Tibial nerve (tissue), 4 donors: ENCODE measurements around the gene ENDOV.

Experiments used
- CTCF ChIP-seq, 5 experiments: fragments of 200-600 bp in 3 of 5; fragments of 450-650 bp in 2 of 5; sonication (generic) in 3 of 5; IDR thresholded peaks; one replicate each; pipeline ENCODE4 v1.5.1; 2016 to 2019; ENCODE audit warnings: antibody characterized with exemption in 5 of 5, mild to moderate bottlenecking in 3 of 5, moderate library complexity in 2 of 5
- EP300 ChIP-seq, 2 donors: sonication (generic); formaldehyde crosslinking; IDR thresholded peaks; one replicate each; pipeline ENCODE4 v1.6.1; 2017; ENCODE audit warnings: antibody characterized with exemption in 2 of 2, mild to moderate bottlenecking in 1 of 2
- POLR2A ChIP-seq, 2 donors: fragments of 450-650 bp; IDR thresholded peaks; one replicate each; pipeline ENCODE4 v1.6.1; 2017; ENCODE audit warnings: antibody characterized with exemption in 2 of 2, mild to moderate bottlenecking in 2 of 2, moderate library complexity in 2 of 2

- no peak for TF ChIP-seq CTCF (IDR thresholded peaks at IDR 0.05)
- no peak for TF ChIP-seq POLR2A (IDR thresholded peaks at IDR 0.05)
- no peak for TF ChIP-seq EP300 (IDR thresholded peaks at IDR 0.05)
These were observed 39.1 kb downstream of the ENDOV start for GRCh38 chr17:80453998-80454556.
